Measurements from ENCODE around the gene IFI35. TPM values are rescaled to one million over a fixed set of nuclear protein-coding genes. Genes with fewer than 3 reads are reported as not detected.
"Not testable (repeated sequence)": the region's sequence is repeated elsewhere in the genome, so short reads cannot be mapped to it uniquely, and the experiment has no call there.

Gene IFI35
- total RNA-seq, 1 donor from 2014 or later, result 33.4 TPM

GRCh38 chr17:43044024-43044423 lies 37.4 kb downstream of the IFI35 start:
- no peak for DNase-seq (ENCODE audit: extremely low read depth, low read depth, low spot score)

GRCh38 chr17:43051969-43052368 lies 45.4 kb downstream of the IFI35 start:
- DNase-seq (ENCODE audit: extremely low read depth, low read depth, low spot score), result no peak

- not testable (repeated sequence) for DNase-seq (ENCODE audit: extremely low read depth, low read depth, low spot score)
Observed at GRCh38 chr17:43053008-43053407, 46.4 kb downstream of the IFI35 start.

GRCh38 chr17:43056051-43056450 lies 49.5 kb downstream of the IFI35 start:
- no peak for DNase-seq (ENCODE audit: extremely low read depth, low read depth, low spot score)

GRCh38 chr17:43062984-43063638 lies 56.5 kb downstream of the IFI35 start:
- no peak for DNase-seq (ENCODE audit: extremely low read depth, low read depth, low spot score)

Other genes with a start within 250 kb of the IFI35 start
- gene RAMP2, start 245.6 kb upstream of the IFI35 start, total RNA-seq, result 6.3 and 23.7 TPM in 2 replicates
- gene VPS25, start 233.3 kb upstream of the IFI35 start, total RNA-seq, result 67.1 and 82.4 TPM in 2 replicates
- gene WNK4, start 226.2 kb upstream of the IFI35 start, total RNA-seq, result 8.8 and 10.4 TPM in 2 replicates
- 48.7 and 65.7 TPM in 2 replicates for gene COA3, start 208.1 kb upstream of the IFI35 start, total RNA-seq
- 0.29 TPM in 1 of 2 replicates, not detected in the other for gene CNTD1, start 207.9 kb upstream of the IFI35 start, total RNA-seq
- gene BECN1, start 182.5 kb upstream of the IFI35 start, total RNA-seq, result 70.7 and 115 TPM in 2 replicates
- 127 and 130 TPM in 2 replicates for gene PSME3, start 173.4 kb upstream of the IFI35 start, total RNA-seq
- gene AOC2, start 162.2 kb upstream of the IFI35 start, total RNA-seq, result 1.8 and 2.0 TPM in 2 replicates
- 0.05 and 0.82 TPM in 2 replicates for gene AOC3, start 155.6 kb upstream of the IFI35 start, total RNA-seq
- gene G6PC1, start 106.0 kb upstream of the IFI35 start, total RNA-seq, result not detected in 2 replicates
- 20.1 and 34.1 TPM in 2 replicates for gene AARSD1, start 42.3 kb upstream of the IFI35 start, total RNA-seq
- 2.4 and 3.2 TPM in 2 replicates for gene PTGES3L, start 26.7 kb upstream of the IFI35 start, total RNA-seq
- 8.3 and 13.5 TPM in 2 replicates for gene RUNDC1, start 26.2 kb upstream of the IFI35 start, total RNA-seq
- gene RPL27, start 8.4 kb upstream of the IFI35 start, total RNA-seq, result 1,137 and 1,523 TPM in 2 replicates
- gene VAT1, start 15.6 kb downstream of the IFI35 start, total RNA-seq, result 602 and 750 TPM in 2 replicates
- gene RND2, start 18.4 kb downstream of the IFI35 start, total RNA-seq, result 0.18 and 0.29 TPM in 2 replicates
- 9.7 and 14.0 TPM in 2 replicates for gene BRCA1, start 118.6 kb downstream of the IFI35 start, total RNA-seq
- 60.3 and 64.4 TPM in 2 replicates for gene NBR1, start 164.4 kb downstream of the IFI35 start, total RNA-seq
- 4.7 and 8.4 TPM in 2 replicates for gene TMEM106A, start 205.1 kb downstream of the IFI35 start, total RNA-seq
- gene CCDC200, start 221.8 kb downstream of the IFI35 start, total RNA-seq, result 1.5 TPM in 1 of 2 replicates, not detected in the other
- not detected in 2 replicates for gene RNU2-1, start 227.2 kb downstream of the IFI35 start, total RNA-seq